ENCODE results near the gene TBL1XR1. TPM values are rescaled to one million over a fixed set of nuclear protein-coding genes. Genes with fewer than 3 reads are reported as not detected.

TBL1XR1 gene
- total and polyA plus RNA-seq, 2 of the 8 experiments (the other 6 are each of a cell fraction or from before 2014, with no cell fraction given) = 28.1 to 147 TPM

DNA sequence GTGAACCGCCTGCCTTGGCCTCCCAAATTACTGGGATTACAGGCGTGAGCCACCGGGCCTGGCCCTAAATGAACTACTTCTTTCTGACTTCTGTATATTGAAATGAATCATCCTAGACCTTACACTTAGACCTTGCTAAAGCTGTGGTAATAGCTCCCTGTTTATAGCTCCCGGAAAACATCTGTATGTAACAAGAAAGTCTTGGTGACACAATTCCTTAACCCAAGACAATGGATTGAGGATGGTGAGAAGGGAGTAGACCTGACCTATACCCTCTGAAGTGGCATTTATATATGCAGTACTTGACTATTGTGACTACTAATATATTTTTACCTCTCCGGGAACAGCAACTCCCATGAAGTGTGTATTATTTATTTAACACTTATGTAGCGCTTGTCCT is 48.0 kb upstream of the TBL1XR1 start:
- CTCF ChIA-PET (ENCODE audit: partially characterized antibody) = interaction anchor here (1.3 to 1.5 kb wide), 3 partner anchors 9 to 182 kb away, joined by 3 to 4 read pairs (median 3); no protein-coding TSS in a partner anchor
- H3K27me3 ChIP-seq (replicated peaks in 1 of 4; ENCODE audit: control insufficient read depth in 3 of 4, extremely low read depth in 1 of 4, insufficient read depth in 3 of 4, low read length in 3 of 4) = no peaks in the 10 kb centered on the region
- TF ChIP-seq SAP30 (IDR thresholded peaks at IDR 0.05; ENCODE audit: insufficient read depth, insufficient replicate concordance, low read length) (no peak), CTBP2 (IDR thresholded peaks at IDR 0.05; ENCODE audit: borderline replicate concordance, insufficient read depth, insufficient read length, low read length) (no peak), SP1 (IDR thresholded peaks at IDR 0.05; ENCODE audit: low read depth, low read length) (no peak), HDAC2 (IDR thresholded peaks at IDR 0.05; ENCODE audit: borderline replicate concordance in 1 of 2, low read depth in 2 of 2, low read length in 2 of 2) (no peak), BCL11A (IDR thresholded peaks at IDR 0.05; ENCODE audit: low read depth in 2 of 2, low read length in 2 of 2) (no peak), NANOG (IDR thresholded peaks at IDR 0.05; ENCODE audit: insufficient read depth, low read depth, low read length, poor library complexity, severe bottlenecking) (no peak), SRF (IDR thresholded peaks at IDR 0.05; ENCODE audit: low read depth, low read length) (no peak), SUZ12 (IDR thresholded peaks at IDR 0.05; ENCODE audit: low read length) (no peak), YY1 (IDR thresholded peaks at IDR 0.05; ENCODE audit: low read depth, low read length) (no peak), CHD2 (IDR thresholded peaks at IDR 0.05; ENCODE audit: low read length) (no peak), RAD21 (IDR thresholded peaks at IDR 0.05 in 1 of 2, conservative IDR thresholded peaks at IDR 0.05 in 1 of 2; ENCODE audit: low read depth in 2 of 2, low read length in 2 of 2) (no peak)
- TF ChIP-seq, protein P1, sequence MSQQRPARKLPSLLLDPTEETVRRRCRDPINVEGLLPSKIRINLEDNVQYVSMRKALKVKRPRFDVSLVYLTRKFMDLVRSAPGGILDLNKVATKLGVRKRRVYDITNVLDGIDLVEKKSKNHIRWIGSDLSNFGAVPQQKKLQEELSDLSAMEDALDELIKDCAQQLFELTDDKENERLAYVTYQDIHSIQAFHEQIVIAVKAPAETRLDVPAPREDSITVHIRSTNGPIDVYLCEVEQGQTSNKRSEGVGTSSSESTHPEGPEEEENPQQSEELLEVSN (IDR thresholded peaks at IDR 0.05) = no peak

More for the DNA sequence above, 48.0 kb upstream of the TBL1XR1 start:
- Histone ChIP-seq H3K23me2 (ENCODE audit: low read depth, low read length) (0 out of 2 replicates have a peak, but pooled peaks cover 2% of the 10 kb centered on the region), H4K91ac (replicated peaks; ENCODE audit: insufficient read length, low read length) (no peak overlapping the region), H2BK120ac (replicated peaks; ENCODE audit: low read depth, low read length) (no peak overlapping the region), H3K4me1 (replicated peaks in 1 of 4; ENCODE audit: control insufficient read depth in 3 of 4, insufficient read depth in 4 of 4, low read length in 3 of 4) (no peaks in the 10 kb centered on the region), H3K23ac (ENCODE audit: insufficient read length) (no peak overlapping the region), H3K56ac (replicated peaks; ENCODE audit: insufficient read length, low read depth, low read length) (no peak overlapping the region), H3K79me2 (ENCODE audit: control insufficient read depth in 1 of 2, insufficient read depth in 2 of 2, low read length in 2 of 2) (no peaks in the 10 kb centered on the region), H2BK5ac (ENCODE audit: low read depth, low read length) (no peak overlapping the region), H3K36me3 (ENCODE audit: control insufficient read depth in 2 of 4, insufficient read depth in 4 of 4, low read length in 3 of 4) (no peaks in the 10 kb centered on the region), H2BK12ac (ENCODE audit: low read depth, low read length) (no peak overlapping the region), H2BK20ac (ENCODE audit: low read length) (no peak overlapping the region), H4K8ac (ENCODE audit: extremely low read depth, insufficient read depth, low read length) (no peak overlapping the region), H3K18ac (ENCODE audit: extremely low read depth, low read length) (no peak overlapping the region), H4K20me1 (replicated peaks in 1 of 2; ENCODE audit: control insufficient read depth in 1 of 2, insufficient read depth in 2 of 2, low read length in 2 of 2) (no peaks in the 10 kb centered on the region), H3K9ac (replicated peaks in 1 of 4; ENCODE audit: extremely low read depth in 1 of 4, low read depth in 3 of 4, low read length in 3 of 4) (no peak overlapping the region), H2AK5ac (ENCODE audit: low read depth, low read length) (no peak overlapping the region), H3K9me3 (ENCODE audit: insufficient read depth in 2 of 2, low read depth in 1 of 2, low read length in 1 of 2) (no peaks in the 10 kb centered on the region), H3K79me1 (ENCODE audit: low read depth, low read length) (no peaks in the 10 kb centered on the region), H3K4me2 (ENCODE audit: insufficient read depth in 1 of 2, low read depth in 2 of 2, low read length in 2 of 2) (no peak overlapping the region), H3K27ac (ENCODE audit: low read depth, low read length) (no peak overlapping the region), H2BK15ac (ENCODE audit: low read length) (no peak overlapping the region), H4K5ac (ENCODE audit: insufficient read length, low read depth, low read length) (no peak overlapping the region), H3K14ac (ENCODE audit: insufficient read length) (no peak overlapping the region), H2AFZ (ENCODE audit: low read length) (no peak overlapping the region), H3K4me3 (ENCODE audit: extremely low read depth in 1 of 4, insufficient read depth in 2 of 4, low read depth in 3 of 4, low read length in 4 of 4) (no peak overlapping the region), H3K4ac (replicated peaks; ENCODE audit: insufficient read length, low read depth, low read length) (no peak overlapping the region)
- FAIRE-seq = no peak
- POLR2A ChIA-PET (ENCODE audit: partially characterized antibody) = interaction anchor here (0.7 kb wide), 1 partner anchor 222 kb away, joined by 3 read pairs; no protein-coding TSS in a partner anchor
- DNase-seq (ENCODE audit: low read depth in 1 of 2, low spot score in 2 of 2) = no peak
- WGBS, 2 experiments (ENCODE audit: extremely low coverage in 1 of 2, insufficient coverage in 1 of 2, insufficient read length in 1 of 2, insufficient replicate concordance in 2 of 2, low coverage in 1 of 2, low lambda C conversion rate in 2 of 2, missing lambda C conversion rate in 1 of 2) = 92% methylated on average over 6 of the region's 6 CpGs; no CpG with 5 or more reads in 1 of the 2 experiments

Data from H1 (cell line).